Endothelial cell of umbilical vein (primary cell): ENCODE results near the gene GYPC. TPM values are rescaled to one million over a fixed set of nuclear protein-coding genes. Genes with fewer than 3 reads are reported as not detected.
"Not testable (repeated sequence)": the region's sequence is repeated elsewhere in the genome, so short reads cannot be mapped to it uniquely, and the experiment has no call there.

ENCODE experiments used
- BruUV-seq: library from RNA; stranded (reverse); fragments of 400-500 nt; replicated peaks from 2 replicates; lab custom pipeline; 2021; lab: Mats Ljungman, UMichigan
- CTCF ChIA-PET: fragments of 300-600, 350-600 bp; sonication (Branson Sonifier 250); formaldehyde crosslinking; loops from one replicate; lab custom pipeline; 2021; ENCODE audit warnings: antibody characterized with exemption, inconsistent platforms; lab: Charles Lee
- POLR2A ChIA-PET: fragments of 300-600, 350-600 bp; sonication (Branson Sonifier 250); formaldehyde crosslinking; loops from one replicate; lab custom pipeline; 2021; ENCODE audit warnings: antibody characterized with exemption, inconsistent platforms; lab: Charles Lee
- DNase-seq: peaks from one replicate; pipeline ENCODE4 v3.0.0-alpha.2; 2011; ENCODE audit warnings: low read depth, low spot score
- FAIRE-seq: peaks from 2 replicates; lab custom pipeline; 2011; peaks lifted over from hg19 to GRCh38; lab: Jason Lieb, UNC
- H2AFZ ChIP-seq: 2 replicates; pipeline ENCODE4 v1.6.0; 2012; ENCODE audit warnings: low read depth, low read length, control low read depth, inconsistent platforms
- H3K27ac ChIP-seq: 2 replicates; pipeline ENCODE4 v1.5.1; 2011; ENCODE audit warnings: low read depth, mild to moderate bottlenecking, control low read depth, low read length, moderate library complexity; ENCODE audit not compliant: insufficient read depth
- H3K27me3 ChIP-seq, 2 experiments: 2 replicates each; pipeline versions ENCODE4 v1.6.0 to v1.6.1; 2011; ENCODE audit warnings: low read length in 2 of 2, mixed read lengths in 1 of 2; ENCODE audit not compliant: control insufficient read depth in 2 of 2, insufficient read depth in 2 of 2
- H3K36me3 ChIP-seq, 2 experiments: 2 replicates in 1 of 2; 3 replicates in 1 of 2; pipeline ENCODE4 v1.5.1; 2011; ENCODE audit warnings: low read length in 2 of 2, mild to moderate bottlenecking in 1 of 2, moderate library complexity in 1 of 2; ENCODE audit not compliant: control insufficient read depth in 2 of 2, insufficient read depth in 2 of 2; ENCODE audit errors: extremely low read depth in 1 of 2
- H3K4me1 ChIP-seq: 3 replicates; pipeline ENCODE4 v1.5.1; 2011; ENCODE audit warnings: mild to moderate bottlenecking, low read length; ENCODE audit not compliant: control insufficient read depth, insufficient read depth; ENCODE audit errors: extremely low read depth
- H3K4me2 ChIP-seq: 2 replicates; pipeline ENCODE4 v1.6.1; 2011; ENCODE audit warnings: low read length, control low read depth, mixed read lengths; ENCODE audit not compliant: insufficient read depth
- H3K4me3 ChIP-seq, 3 experiments: fragments of 200-600 bp in 1 of 3; sonication (generic), shearing (Covaris generic) in 1 of 3; replicated peaks in 1 of 3; 2 replicates each; pipeline ENCODE4 v1.5.1; 2011 to 2016; ENCODE audit warnings: control low read depth in 3 of 3, low read length in 3 of 3, mild to moderate bottlenecking in 2 of 3, inconsistent platforms in 1 of 3, low read depth in 1 of 3, moderate library complexity in 1 of 3; ENCODE audit not compliant: insufficient read depth in 1 of 3
- H3K79me2 ChIP-seq: 2 replicates; pipeline ENCODE4 v1.6.0; 2012; ENCODE audit warnings: low read length, inconsistent platforms; ENCODE audit not compliant: control insufficient read depth, insufficient read depth
- H3K9ac ChIP-seq: replicated peaks from 2 replicates; pipeline ENCODE3; 2011; ENCODE audit warnings: low read length, control low read depth; ENCODE audit not compliant: insufficient read depth; ENCODE audit errors: extremely low read depth
- H3K9me1 ChIP-seq: replicated peaks from 3 replicates; pipeline ENCODE4 v1.6.0; 2011; ENCODE audit warnings: mild to moderate bottlenecking, low read length; ENCODE audit not compliant: control insufficient read depth, insufficient read depth; ENCODE audit errors: extremely low read depth
- H3K9me3 ChIP-seq: replicated peaks from 2 replicates; pipeline ENCODE4 v1.5.1; 2012; ENCODE audit warnings: low read length, inconsistent platforms; ENCODE audit not compliant: control insufficient read depth, insufficient read depth
- H4K20me1 ChIP-seq: replicated peaks from 2 replicates; pipeline ENCODE3; 2011; ENCODE audit warnings: mild to moderate bottlenecking, low read length; ENCODE audit not compliant: control insufficient read depth, insufficient read depth; ENCODE audit errors: extremely low read depth
- EZH2 ChIP-seq: IDR thresholded peaks from 2 replicates; pipeline ENCODE4 v1.6.1; 2012; ENCODE audit warnings: borderline replicate concordance, low read depth, mild to moderate bottlenecking, moderate library complexity, low read length, inconsistent platforms; ENCODE audit not compliant: severe bottlenecking
- POLR2A ChIP-seq: IDR thresholded peaks from 2 replicates; pipeline ENCODE4 v1.6.1; 2012; ENCODE audit warnings: low read depth, mild to moderate bottlenecking, control low read depth, low read length
- POLR2AphosphoS5 ChIP-seq: IDR thresholded peaks from 2 replicates; pipeline ENCODE4 v1.6.1; 2012; ENCODE audit warnings: low read depth, mild to moderate bottlenecking, control low read depth, low read length, moderate library complexity; ENCODE audit not compliant: insufficient read depth
- dilution Hi-C: fragments of 300-500 bp; cut with MboI; formaldehyde crosslinking; loops from one replicate; pipeline ENCODE4 v1.15.0; 2019; ENCODE audit warnings: low sequenced_read_pairs; ENCODE audit not compliant: extremely low pct_ligation_motif_present
- intact Hi-C: fragments of 100-400 bp; cut with micrococcal nuclease; formaldehyde crosslinking; loops from one replicate; pipeline ENCODE4 v1.10.0; 2022
- polyA plus RNA-seq, 4 experiments: library from polyadenylated mRNA; depleted of rRNA in 3 of 4; stranded (reverse) in 3 of 4; unstranded in 1 of 4; fragments of >200 nt; gene quantifications; 2 replicates each; pipeline versions ENCODE4 v1.2.1 to v1.2.3, GENCODE V29; 2011 to 2012; ENCODE audit warnings: missing spikeins in 1 of 4
- total RNA-seq: library from RNA; stranded (reverse); gene quantifications from 2 replicates; pipeline ENCODE4 v1.2.3, GENCODE V29; 2021
- TF ChIP-seq, protein P1 (sequence below): IDR thresholded peaks from 2 replicates; pipeline ENCODE4 v1.6.1; 2011; ENCODE audit not compliant: insufficient read depth, insufficient read length
- TF ChIP-seq, protein P2 (sequence below), 2 donors: IDR thresholded peaks; 1 replicate in 1 of 2; 2 replicates in 1 of 2; pipeline ENCODE4 v1.5.1; 2011; ENCODE audit warnings: low read length in 2 of 2, mild to moderate bottlenecking in 2 of 2, moderate library complexity in 2 of 2, control low read depth in 1 of 2, inconsistent platforms in 1 of 2, low read depth in 1 of 2; ENCODE audit not compliant: insufficient read depth in 1 of 2; ENCODE audit errors: extremely low read depth in 1 of 2

GYPC gene
- total and polyA plus RNA-seq, 2 donors (not counting 3 experiments of a cell fraction or from before 2014, with no cell fraction given): 3.5 to 13.3 TPM

DNA sequence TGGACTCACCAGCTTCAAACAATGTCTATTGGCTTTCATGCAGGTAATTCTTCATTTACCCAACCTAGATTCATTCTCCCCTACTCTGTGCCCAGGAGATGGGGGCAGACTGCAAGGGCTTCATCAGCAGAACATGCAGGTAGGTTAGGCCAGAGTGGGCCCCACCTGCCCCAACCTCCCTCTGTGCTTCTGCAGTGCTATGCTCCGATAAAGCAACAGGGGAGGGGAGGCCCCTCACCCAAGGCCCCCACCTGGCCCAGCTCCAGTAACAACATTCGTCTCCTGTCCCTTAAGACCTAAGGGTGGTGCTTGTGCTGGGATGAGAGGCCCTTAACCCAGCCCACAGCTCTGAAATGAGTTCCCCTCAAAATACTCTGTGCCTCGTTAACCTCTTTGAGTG, 16.7 kb upstream of the GYPC start:
- Histone ChIP-seq H3K4me2 (no peak overlapping the region), H3K9me3 (no peaks in the 10 kb centered on the region), H3K4me1 (no peaks in the 10 kb centered on the region), H3K4me3 (no peak overlapping the region), H3K9me1 (no peaks in the 10 kb centered on the region), H3K27ac (no peak overlapping the region), H3K27me3 (no peaks in the 10 kb centered on the region), H3K36me3 (no peaks in the 10 kb centered on the region), H2AFZ (no peak overlapping the region), H3K9ac (no peak overlapping the region), H3K79me2 (no peaks in the 10 kb centered on the region), H4K20me1 (no peaks in the 10 kb centered on the region)
- intact Hi-C loops: no loop called here
- dilution Hi-C loops: no loop called here
- TF ChIP-seq, protein P1, sequence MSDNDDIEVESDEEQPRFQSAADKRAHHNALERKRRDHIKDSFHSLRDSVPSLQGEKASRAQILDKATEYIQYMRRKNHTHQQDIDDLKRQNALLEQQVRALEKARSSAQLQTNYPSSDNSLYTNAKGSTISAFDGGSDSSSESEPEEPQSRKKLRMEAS: no peak
- TF ChIP-seq POLR2A (no peak), EZH2 (no peak), POLR2AphosphoS5 (no peak)
- TF ChIP-seq, protein P2, sequence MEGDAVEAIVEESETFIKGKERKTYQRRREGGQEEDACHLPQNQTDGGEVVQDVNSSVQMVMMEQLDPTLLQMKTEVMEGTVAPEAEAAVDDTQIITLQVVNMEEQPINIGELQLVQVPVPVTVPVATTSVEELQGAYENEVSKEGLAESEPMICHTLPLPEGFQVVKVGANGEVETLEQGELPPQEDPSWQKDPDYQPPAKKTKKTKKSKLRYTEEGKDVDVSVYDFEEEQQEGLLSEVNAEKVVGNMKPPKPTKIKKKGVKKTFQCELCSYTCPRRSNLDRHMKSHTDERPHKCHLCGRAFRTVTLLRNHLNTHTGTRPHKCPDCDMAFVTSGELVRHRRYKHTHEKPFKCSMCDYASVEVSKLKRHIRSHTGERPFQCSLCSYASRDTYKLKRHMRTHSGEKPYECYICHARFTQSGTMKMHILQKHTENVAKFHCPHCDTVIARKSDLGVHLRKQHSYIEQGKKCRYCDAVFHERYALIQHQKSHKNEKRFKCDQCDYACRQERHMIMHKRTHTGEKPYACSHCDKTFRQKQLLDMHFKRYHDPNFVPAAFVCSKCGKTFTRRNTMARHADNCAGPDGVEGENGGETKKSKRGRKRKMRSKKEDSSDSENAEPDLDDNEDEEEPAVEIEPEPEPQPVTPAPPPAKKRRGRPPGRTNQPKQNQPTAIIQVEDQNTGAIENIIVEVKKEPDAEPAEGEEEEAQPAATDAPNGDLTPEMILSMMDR (IDR thresholded peaks at IDR 0.05; ENCODE audit: extremely low read depth in 1 of 2, insufficient read depth in 1 of 2, low read depth in 1 of 2, low read length in 2 of 2): no peak
- no TSS peak for BruUV-seq
- CTCF ChIA-PET: no interaction called here
- POLR2A ChIA-PET: no interaction called here
- DNase-seq (no peak), FAIRE-seq (no peak)

DNA sequence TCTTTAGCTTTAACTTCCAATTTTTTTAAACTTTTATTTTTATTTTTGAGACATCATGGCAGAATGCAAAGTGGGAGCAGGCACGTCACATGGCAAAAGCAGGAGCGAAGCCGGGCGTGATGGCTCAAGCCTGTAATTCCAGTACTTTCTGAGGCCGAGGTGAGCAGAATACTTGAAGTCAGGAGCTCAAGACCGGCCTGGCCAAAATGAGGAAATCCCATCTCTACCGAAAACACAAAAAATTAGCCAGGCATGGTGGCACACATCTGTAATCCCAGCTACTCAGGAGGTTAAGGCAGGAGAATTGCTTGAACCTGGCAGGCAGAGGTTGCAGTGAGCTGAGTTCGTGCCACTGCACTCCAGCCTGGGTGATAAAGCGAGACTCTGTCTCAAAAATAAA, 14.7 kb upstream of the GYPC start:
- H3K9ac ChIP-seq, DNase-seq, dilution Hi-C loops, H3K79me2 ChIP-seq, H3K4me3 ChIP-seq, CTCF ChIA-PET, H3K27me3 ChIP-seq, H3K4me2 ChIP-seq, FAIRE-seq, H3K9me3 ChIP-seq, BruUV-seq, H3K27ac ChIP-seq, H2AFZ ChIP-seq, intact Hi-C loops, POLR2A ChIA-PET, H3K4me1 ChIP-seq, H3K36me3 ChIP-seq, H4K20me1 ChIP-seq, H3K9me1 ChIP-seq: not testable (repeated sequence)
